ENCODE data around the gene EYA3. TPM values are rescaled to one million over a fixed set of nuclear protein-coding genes. Genes with fewer than 3 reads are reported as not detected.

The EYA3 gene
- total RNA-seq, 1 donor from 2014 or later = 20.7 TPM

GRCh38 chr1:28119556-28119955 is 31.1 kb upstream of the EYA3 start:
- no peak overlapping the region for H3K4me3 Mint-ChIP-seq (ENCODE audit: unreplicated experiment)
- H3K27me3 Mint-ChIP-seq (ENCODE audit: unreplicated experiment) = no peaks in the 10 kb centered on the region
- H3K9me3 Mint-ChIP-seq (ENCODE audit: unreplicated experiment) = no peaks in the 10 kb centered on the region
- no peak overlapping the region for H3K27ac Mint-ChIP-seq (ENCODE audit: unreplicated experiment)
- no peaks in the 10 kb centered on the region for H3K36me3 Mint-ChIP-seq (ENCODE audit: low read depth, unreplicated experiment)
- H3K4me1 Mint-ChIP-seq (ENCODE audit: unreplicated experiment) = peaks cover 12% of the 10 kb centered on the region
- no peak for DNase-seq (ENCODE audit: low spot score)
- TF ChIP-seq CTCF (IDR thresholded peaks at IDR 0.05; ENCODE audit: unreplicated experiment) = no peak

GRCh38 chr1:28118640-28119307 is 30.4 kb upstream of the EYA3 start:
- no peak for TF ChIP-seq CTCF (IDR thresholded peaks at IDR 0.05; ENCODE audit: unreplicated experiment)
- H3K27ac Mint-ChIP-seq (ENCODE audit: unreplicated experiment) = no peak overlapping the region
- H3K9me3 Mint-ChIP-seq (ENCODE audit: unreplicated experiment) = no peaks in the 10 kb centered on the region
- H3K4me3 Mint-ChIP-seq (ENCODE audit: unreplicated experiment) = no peak overlapping the region
- no peaks in the 10 kb centered on the region for H3K27me3 Mint-ChIP-seq (ENCODE audit: unreplicated experiment)
- no peak for DNase-seq (ENCODE audit: low spot score)
- peaks cover 12% of the 10 kb centered on the region for H3K4me1 Mint-ChIP-seq (ENCODE audit: unreplicated experiment)
- no peaks in the 10 kb centered on the region for H3K36me3 Mint-ChIP-seq (ENCODE audit: low read depth, unreplicated experiment)

- Mint-ChIP-seq H3K27me3 (ENCODE audit: unreplicated experiment) (no peaks in the 10 kb centered on the region), H3K36me3 (ENCODE audit: low read depth, unreplicated experiment) (no peaks in the 10 kb centered on the region), H3K27ac (ENCODE audit: unreplicated experiment) (no peak overlapping the region), H3K9me3 (ENCODE audit: unreplicated experiment) (no peaks in the 10 kb centered on the region), H3K4me1 (ENCODE audit: unreplicated experiment) (peaks cover 4% of the 10 kb centered on the region), H3K4me3 (ENCODE audit: unreplicated experiment) (no peak overlapping the region)
- no peak for DNase-seq (ENCODE audit: low spot score)
- TF ChIP-seq CTCF (IDR thresholded peaks at IDR 0.05; ENCODE audit: unreplicated experiment) = no peak
Observed at GRCh38 chr1:28115267-28115666, 26.9 kb upstream of the EYA3 start.

GRCh38 chr1:28114844-28115243 is 26.4 kb upstream of the EYA3 start:
- Mint-ChIP-seq H3K4me3 (ENCODE audit: unreplicated experiment) (no peak overlapping the region), H3K36me3 (ENCODE audit: low read depth, unreplicated experiment) (no peaks in the 10 kb centered on the region), H3K27ac (ENCODE audit: unreplicated experiment) (no peak overlapping the region), H3K27me3 (ENCODE audit: unreplicated experiment) (no peaks in the 10 kb centered on the region), H3K9me3 (ENCODE audit: unreplicated experiment) (no peaks in the 10 kb centered on the region), H3K4me1 (ENCODE audit: unreplicated experiment) (peaks cover 4% of the 10 kb centered on the region)
- DNase-seq (ENCODE audit: low spot score) = no peak
- TF ChIP-seq CTCF (IDR thresholded peaks at IDR 0.05; ENCODE audit: unreplicated experiment) = no peak

- Mint-ChIP-seq H3K27me3 (ENCODE audit: unreplicated experiment) (no peaks in the 10 kb centered on the region), H3K36me3 (ENCODE audit: low read depth, unreplicated experiment) (no peaks in the 10 kb centered on the region), H3K27ac (ENCODE audit: unreplicated experiment) (no peak overlapping the region), H3K4me1 (ENCODE audit: unreplicated experiment) (peaks cover 4% of the 10 kb centered on the region), H3K4me3 (ENCODE audit: unreplicated experiment) (no peak overlapping the region), H3K9me3 (ENCODE audit: unreplicated experiment) (no peaks in the 10 kb centered on the region)
- no peak for TF ChIP-seq CTCF (IDR thresholded peaks at IDR 0.05; ENCODE audit: unreplicated experiment)
- no peak for DNase-seq (ENCODE audit: low spot score)
Observed at GRCh38 chr1:28113242-28113572, 24.8 kb upstream of the EYA3 start.

Data from endothelial cell (in vitro differentiated cells).